Small intestine (tissue), 7 donors: ENCODE data around the gene PKMYT1. TPM values are rescaled to one million over a fixed set of nuclear protein-coding genes. Genes with fewer than 3 reads are reported as not detected.

ENCODE experiments used
- DNase-seq, 2 donors: peaks; one replicate each; pipeline versions ENCODE4 v3.0.0 to v3.0.0-alpha.2; 2013
- FAIRE-seq: peaks from 2 replicates; lab custom pipeline; 2012; peaks lifted over from hg19 to GRCh38; lab: Jason Lieb, UNC
- H3K27ac ChIP-seq, 3 donors: one replicate each; pipeline ENCODE4 v1.5.1; 2013; ENCODE audit warnings: low read length in 2 of 3, mild to moderate bottlenecking in 2 of 3, control low read depth in 1 of 3, inconsistent platforms in 1 of 3, low read depth in 1 of 3, moderate library complexity in 1 of 3
- H3K27me3 ChIP-seq, 3 donors: one replicate each; pipeline ENCODE4 v1.6.1; 2013; ENCODE audit warnings: low read length in 3 of 3, inconsistent platforms in 1 of 3; ENCODE audit not compliant: control insufficient read depth in 3 of 3, insufficient read depth in 3 of 3
- H3K36me3 ChIP-seq, 3 donors: one replicate each; pipeline ENCODE4 v1.6.1; 2013; ENCODE audit warnings: low read length in 3 of 3, inconsistent platforms in 1 of 3, low read depth in 1 of 3, mild to moderate bottlenecking in 1 of 3, moderate library complexity in 1 of 3; ENCODE audit not compliant: control insufficient read depth in 3 of 3, insufficient read depth in 2 of 3
- H3K4me1 ChIP-seq, 3 donors: one replicate each; pipeline ENCODE4 v1.6.1; 2013; ENCODE audit warnings: low read length in 2 of 3, inconsistent platforms in 1 of 3, low read depth in 1 of 3, mild to moderate bottlenecking in 1 of 3, moderate library complexity in 1 of 3; ENCODE audit not compliant: control insufficient read depth in 3 of 3, insufficient read depth in 2 of 3
- H3K4me3 ChIP-seq, 3 donors: one replicate each; pipeline ENCODE4 v1.5.1; 2013; ENCODE audit warnings: low read length in 3 of 3, control low read depth in 1 of 3, inconsistent platforms in 1 of 3, low read depth in 1 of 3, mild to moderate bottlenecking in 1 of 3, moderate library complexity in 1 of 3
- H3K9me3 ChIP-seq, 2 donors: one replicate each; pipeline ENCODE4 v1.6.1; 2013; ENCODE audit warnings: low read depth in 1 of 2, low read length in 1 of 2; ENCODE audit not compliant: control insufficient read depth in 2 of 2, insufficient read depth in 1 of 2
- WGBS, 3 donors: extraction: QIAGEN DNeasy Blood & Tissue Kit; methylation state at CpG; one replicate each; pipeline ENCODE4 v1.1.7; 2013; 5-methylcytosine and 5-hydroxymethylcytosine counted together
- polyA plus RNA-seq, 4 donors: library from polyadenylated mRNA; stranded (reverse) in 3 of 4; unstranded in 1 of 4; fragments of 200-250 nt in 3 of 4; fragments of 120-200 nt in 1 of 4; gene quantifications; one replicate each; pipeline versions ENCODE4 v1.2.1 to v1.2.3, GENCODE V29; 2013
- donor health status: healthy with polysubstance abuse.
- donor health status: control.
- donor health status: control.
- donor health status: Bipolar disorder and iron deficiency.
- donor health status: healthy.

Gene PKMYT1
- polyA plus RNA-seq, 4 donors: 2.5 to 24.7 (median 7.0) TPM

DNA sequence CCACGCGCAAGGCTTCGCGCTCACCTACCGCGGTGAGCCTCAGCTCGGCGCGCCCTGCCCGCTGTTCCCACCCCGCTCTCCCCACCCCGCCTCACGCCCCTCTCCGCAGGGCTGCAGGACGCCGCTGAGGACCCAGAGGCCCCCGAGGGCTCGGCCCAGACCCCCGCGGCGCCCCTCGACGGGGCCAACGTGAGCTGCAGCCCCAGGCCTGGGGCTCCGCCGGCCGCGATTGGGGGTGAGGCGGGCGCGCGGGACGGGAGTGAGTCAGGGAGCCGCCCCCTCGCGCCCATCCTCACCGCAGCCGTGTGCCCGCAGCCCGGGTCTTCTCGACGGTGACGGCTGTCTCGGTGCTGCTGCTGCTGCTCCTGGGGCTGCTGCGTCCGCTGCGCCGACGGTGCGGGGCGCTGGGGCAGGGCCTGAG, 13.0 kb downstream of the PKMYT1 start:
- H3K4me3 ChIP-seq: peak overlapping the region in 2 of 3 donors; percentile 8 to 16
- H3K27ac ChIP-seq: no peak overlapping the region
- H3K9me3 ChIP-seq: no peaks in the 10 kb centered on the region
- DNase-seq (no peak), FAIRE-seq (no peak)
- H3K4me1 ChIP-seq: peaks cover 3 to 45% (median 9%) of the 10 kb centered on the region in 3 donors
- peaks cover 0 to 17% (median 0%) of the 10 kb centered on the region in 3 donors for H3K36me3 ChIP-seq
- 7 to 45% (median 12%) methylated on average over 11 to 51 of the region's 51 CpGs for WGBS, 3 donors
- H3K27me3 ChIP-seq: peaks cover 25 to 60% (median 34%) of the 10 kb centered on the region in 3 donors

DNA sequence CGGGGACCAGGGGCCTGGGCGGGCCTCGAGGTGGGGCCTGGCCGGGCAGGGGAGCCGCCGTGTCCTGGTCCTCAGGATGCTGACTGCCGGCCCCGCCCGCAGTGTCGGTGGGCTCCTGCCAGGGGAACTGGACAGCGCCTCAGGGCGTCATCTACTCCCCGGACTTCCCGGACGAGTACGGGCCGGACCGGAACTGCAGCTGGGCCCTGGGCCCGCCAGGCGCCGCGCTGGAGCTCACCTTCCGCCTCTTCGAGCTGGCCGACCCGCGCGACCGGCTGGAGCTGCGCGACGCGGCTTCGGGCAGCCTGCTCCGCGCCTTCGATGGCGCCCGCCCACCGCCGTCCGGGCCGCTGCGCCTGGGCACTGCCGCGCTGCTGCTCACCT, 13.4 kb downstream of the PKMYT1 start:
- WGBS, 3 donors: 2 to 11% (median 4%) methylated on average over 15 to 46 of the region's 46 CpGs
- H3K4me1 ChIP-seq: peaks cover 3 to 45% (median 9%) of the 10 kb centered on the region in 3 donors
- FAIRE-seq (no peak), DNase-seq (peak in 1 of 2 donors; percentile 57)
- no peak overlapping the region for H3K27ac ChIP-seq
- peak overlapping the region in 2 of 3 donors; percentile 8 to 16 for H3K4me3 ChIP-seq
- no peaks in the 10 kb centered on the region for H3K9me3 ChIP-seq
- peaks cover 0 to 13% (median 0%) of the 10 kb centered on the region in 3 donors for H3K36me3 ChIP-seq
- H3K27me3 ChIP-seq: peaks cover 25 to 64% (median 34%) of the 10 kb centered on the region in 3 donors

DNA sequence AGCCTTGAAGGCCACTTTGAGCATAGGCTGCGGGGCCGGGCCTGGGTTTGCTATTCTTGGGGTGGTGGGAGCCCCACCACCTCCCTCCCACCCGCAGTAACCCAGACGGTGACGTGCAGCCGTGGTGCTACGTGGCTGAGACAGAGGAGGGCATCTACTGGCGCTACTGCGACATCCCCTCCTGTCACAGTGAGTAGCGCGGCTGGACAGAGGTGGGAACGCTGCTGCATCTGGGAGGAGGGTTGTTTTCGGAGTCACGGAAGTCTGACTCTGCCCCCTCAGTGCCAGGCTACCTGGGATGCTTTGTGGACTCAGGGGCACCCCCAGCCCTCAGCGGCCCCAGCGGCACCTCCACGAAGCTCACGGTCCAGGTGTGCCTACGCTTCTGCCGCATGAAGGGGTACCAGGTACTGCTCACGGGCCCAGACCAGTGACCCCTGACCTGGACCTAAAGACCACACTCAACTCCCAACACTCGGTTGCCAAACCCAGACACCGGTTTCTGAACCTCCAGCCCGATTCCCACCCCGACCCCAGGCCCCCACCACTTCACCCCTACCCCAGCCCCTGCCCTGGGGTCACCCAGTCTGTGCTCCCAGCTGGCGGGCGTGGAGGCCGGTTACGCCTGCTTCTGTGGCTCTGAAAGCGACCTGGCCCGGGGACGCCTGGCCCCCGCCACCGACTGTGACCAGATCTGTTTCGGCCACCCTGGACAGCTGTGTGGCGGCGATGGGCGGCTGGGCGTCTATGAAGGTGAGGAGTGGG, 14.0 kb downstream of the PKMYT1 start:
- Histone ChIP-seq H3K27me3 (peaks cover 25 to 68% (median 34%) of the 10 kb centered on the region in 3 donors), H3K36me3 (peaks cover 0 to 7% (median 0%) of the 10 kb centered on the region in 3 donors), H3K27ac (no peak overlapping the region), H3K4me1 (peaks cover 3 to 45% (median 9%) of the 10 kb centered on the region in 3 donors), H3K9me3 (no peaks in the 10 kb centered on the region), H3K4me3 (peak overlapping the region in 1 of 3 donors; percentile 16)
- DNase-seq (no peak), FAIRE-seq (no peak)
- WGBS, 3 donors: 44 to 54% (median 50%) methylated on average over 32 to 39 of the region's 39 CpGs

DNA sequence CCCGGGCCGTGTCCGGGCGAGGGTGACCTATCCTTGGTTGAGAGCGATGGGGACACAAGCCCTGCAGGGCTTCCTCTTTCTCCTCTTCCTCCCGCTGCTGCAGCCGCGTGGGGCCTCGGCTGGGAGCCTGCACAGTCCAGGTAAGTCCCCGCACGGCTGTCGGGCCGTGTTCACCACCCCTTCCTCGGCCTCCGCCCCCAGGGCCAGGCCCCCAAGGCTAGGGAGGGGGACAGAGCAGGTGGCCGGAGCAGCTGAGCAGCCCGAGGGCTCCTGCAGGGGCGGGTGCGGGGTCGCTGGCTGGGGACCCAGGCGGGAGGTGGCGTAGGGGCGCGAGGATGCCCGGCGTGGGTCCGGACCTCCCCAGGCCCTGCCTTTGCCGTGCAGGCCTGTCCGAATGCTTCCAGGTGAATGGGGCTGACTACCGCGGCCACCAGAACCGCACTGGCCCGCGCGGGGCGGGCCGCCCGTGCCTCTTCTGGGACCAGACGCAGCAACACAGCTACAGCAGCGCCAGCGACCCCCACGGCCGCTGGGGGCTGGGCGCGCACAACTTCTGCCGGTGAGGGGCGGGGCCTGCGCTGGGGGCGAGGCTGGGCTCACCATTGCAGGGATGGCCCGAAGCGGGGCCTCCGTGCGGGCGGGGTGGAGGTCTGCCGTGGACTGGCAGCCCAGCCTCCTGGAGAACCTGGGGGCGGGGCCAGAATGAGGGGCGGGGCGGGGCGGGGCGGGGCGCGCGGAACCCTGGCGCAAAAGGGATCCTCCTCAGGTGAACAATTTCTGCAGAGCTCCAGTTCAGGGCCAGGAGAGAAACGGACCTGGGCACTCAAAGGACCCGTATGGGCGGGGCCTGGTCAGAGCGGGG, 15.5 kb downstream of the PKMYT1 start:
- WGBS, 3 donors: 1 to 2% (median 1%) methylated on average over 42 to 68 of the region's 68 CpGs
- H3K27me3 ChIP-seq: peaks cover 25 to 73% (median 34%) of the 10 kb centered on the region in 3 donors
- peak overlapping the region in 1 of 3 donors; percentile 28 for H3K4me3 ChIP-seq
- peaks cover 3 to 35% (median 9%) of the 10 kb centered on the region in 3 donors for H3K4me1 ChIP-seq
- no peaks in the 10 kb centered on the region for H3K9me3 ChIP-seq
- peak; percentile 37 to 72 for DNase-seq
- no peak overlapping the region for H3K27ac ChIP-seq
- no peak for FAIRE-seq
- H3K36me3 ChIP-seq: no peaks in the 10 kb centered on the region

DNA sequence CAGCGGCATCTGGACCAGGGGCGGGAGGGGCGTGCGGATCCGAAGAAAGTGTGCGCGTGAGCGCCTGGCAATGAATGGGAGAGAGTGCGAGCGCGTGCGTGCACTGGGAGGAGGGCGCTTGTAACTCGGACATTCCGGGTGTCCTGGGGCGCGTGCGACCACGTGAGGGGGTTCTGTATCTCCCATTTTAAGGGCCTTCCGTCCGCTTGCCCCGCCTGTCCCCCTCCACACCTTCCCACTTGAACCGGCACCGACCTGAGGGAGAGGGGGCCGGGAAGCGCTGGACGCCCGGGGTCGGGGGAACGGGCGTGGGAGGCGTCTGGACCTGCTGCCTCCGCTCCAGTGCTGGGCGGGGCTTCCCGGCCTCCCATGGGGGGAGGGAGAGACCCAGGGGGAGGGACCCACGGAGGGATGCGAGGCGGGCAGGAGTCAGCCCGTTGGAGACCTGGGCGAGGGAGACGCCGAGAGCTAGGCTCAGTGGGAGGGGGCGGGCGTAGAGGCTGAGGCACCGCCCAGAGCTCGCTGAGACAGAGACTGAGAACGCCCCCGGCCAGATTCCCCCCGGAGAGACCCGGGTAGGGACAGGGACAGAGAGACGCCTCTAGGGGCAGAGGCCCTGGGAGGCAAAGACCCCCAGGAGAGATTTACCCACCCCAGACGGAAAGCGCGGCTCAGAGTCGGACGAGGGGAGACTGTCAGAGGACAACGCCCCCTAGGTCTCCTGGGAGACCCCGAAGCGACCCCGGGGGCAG, 16.3 kb downstream of the PKMYT1 start, which contains the start of gene KREMEN2:
Gene KREMEN2, plus strand, starts transcription at position 553 of the 752 bp plus-strand sequence. CDS start 246 bp downstream, outside the sequence.
- H3K27me3 ChIP-seq: peaks cover 25 to 81% (median 34%) of the 10 kb centered on the region in 3 donors
- DNase-seq: peak in 1 of 2 donors; percentile 58
- 0 to 1% (median 0%) methylated on average over 34 to 60 of the region's 60 CpGs for WGBS, 3 donors
- H3K27ac ChIP-seq: no peak within 1 kb of the TSS
- FAIRE-seq: no peak
- H3K4me3 ChIP-seq: peak within 1 kb of the TSS in 2 of 3 donors; percentile 15 to 28
- H3K4me1 ChIP-seq: peaks cover 3 to 34% (median 9%) of the 10 kb centered on the region in 3 donors
- no peaks in the 10 kb centered on the region for H3K36me3 ChIP-seq
- no peaks in the 10 kb centered on the region for H3K9me3 ChIP-seq

DNA sequence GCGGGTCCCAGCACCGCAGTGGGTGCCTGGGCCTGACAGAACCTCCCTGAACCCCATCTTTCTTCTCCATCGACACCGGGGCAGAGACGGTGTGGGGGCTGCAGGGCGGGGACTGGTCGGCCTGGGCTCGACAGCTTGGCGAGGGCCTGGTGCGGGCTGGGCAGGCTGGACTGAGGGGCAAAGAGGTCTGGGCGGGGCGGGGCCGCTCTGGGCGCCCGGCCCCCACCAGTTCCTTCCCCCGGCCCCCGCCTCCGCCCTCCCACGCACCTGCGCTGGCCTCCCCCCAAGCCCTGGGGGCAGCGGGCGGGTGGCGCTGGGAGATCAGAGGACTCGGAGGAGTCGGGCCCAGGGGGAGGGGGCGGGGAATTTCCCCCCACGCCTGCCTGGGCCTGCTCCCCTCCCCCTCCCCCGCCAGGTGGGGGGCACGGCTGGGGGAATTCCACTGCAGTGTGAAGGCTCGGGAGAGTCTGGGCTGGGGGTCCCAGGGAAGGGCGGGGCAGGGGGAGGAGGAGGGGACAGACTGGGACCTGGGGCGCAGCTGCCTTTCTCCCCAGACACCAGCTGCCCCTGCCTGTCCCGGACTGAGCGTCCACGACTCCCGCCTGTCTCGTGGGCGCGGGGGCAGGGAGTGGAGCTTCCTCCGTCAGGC, 17.0 kb downstream of the PKMYT1 start:
- Histone ChIP-seq H3K4me1 (peaks cover 0 to 27% (median 9%) of the 10 kb centered on the region in 3 donors), H3K4me3 (peak overlapping the region in 1 of 3 donors; percentile 26), H3K36me3 (no peaks in the 10 kb centered on the region), H3K9me3 (no peaks in the 10 kb centered on the region), H3K27ac (no peak overlapping the region), H3K27me3 (peaks cover 25 to 76% (median 34%) of the 10 kb centered on the region in 3 donors)
- 1 to 2% (median 2%) methylated on average over 16 to 38 of the region's 40 CpGs for WGBS, 3 donors
- DNase-seq: no peak
- no peak for FAIRE-seq

DNA sequence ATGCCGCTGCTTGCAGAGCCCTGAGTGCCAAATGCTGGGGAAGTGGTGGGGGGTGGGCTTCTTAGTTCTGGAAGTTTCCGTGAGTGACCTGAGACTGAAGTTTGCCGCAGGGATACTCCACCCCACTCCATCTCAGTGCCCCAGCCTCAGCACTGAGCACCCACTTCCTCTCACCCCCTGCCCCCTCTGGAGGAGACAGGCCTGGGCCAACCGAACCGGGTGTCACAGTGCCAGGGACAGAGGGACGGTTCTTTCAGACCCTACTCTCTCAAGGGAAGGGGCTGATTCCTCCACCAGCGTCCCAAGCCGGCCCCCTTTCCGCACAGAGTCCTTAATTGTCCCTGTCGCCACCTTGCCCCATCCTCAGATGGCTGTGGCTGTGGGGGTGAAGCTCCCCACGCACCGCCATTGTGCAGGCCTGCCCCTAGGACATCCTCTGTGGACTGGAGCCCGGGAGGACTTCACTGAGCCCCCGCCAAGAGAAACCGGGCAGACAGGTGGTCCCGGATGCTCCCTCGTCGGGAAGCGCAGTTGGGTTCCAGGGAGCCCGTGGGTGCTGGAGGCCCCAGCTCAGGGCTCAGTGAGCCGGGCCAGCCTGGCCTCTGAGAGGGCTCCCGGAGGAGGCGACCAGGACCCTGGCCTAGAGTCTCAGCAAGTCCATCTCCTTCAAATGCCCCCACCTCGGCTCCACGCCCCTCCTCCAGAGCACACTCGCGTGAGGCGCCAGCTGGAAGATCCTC, 17.7 kb downstream of the PKMYT1 start:
- H3K36me3 ChIP-seq: no peaks in the 10 kb centered on the region
- H3K4me3 ChIP-seq: no peak overlapping the region
- H3K27me3 ChIP-seq: peaks cover 21 to 70% (median 29%) of the 10 kb centered on the region in 3 donors
- FAIRE-seq (no peak), DNase-seq (no peak)
- WGBS, 3 donors: 17 to 25% (median 24%) methylated on average over 23 to 28 of the region's 28 CpGs
- H3K9me3 ChIP-seq: no peaks in the 10 kb centered on the region
- peaks cover 0 to 20% (median 9%) of the 10 kb centered on the region in 3 donors for H3K4me1 ChIP-seq
- no peak overlapping the region for H3K27ac ChIP-seq
